IPS-18a (cell line): Measurements from ENCODE around the gene GPR39.

Experiments used
- H3K27ac ChIP-seq: one replicate; pipeline ENCODE4 v1.5.1; 2013; ENCODE audit warnings: low read length
- H3K27me3 ChIP-seq: one replicate; pipeline ENCODE4 v1.6.1; 2013; ENCODE audit warnings: mild to moderate bottlenecking, low read length; ENCODE audit not compliant: control insufficient read depth, insufficient read depth
- H3K36me3 ChIP-seq: one replicate; pipeline ENCODE4 v1.6.1; 2013; ENCODE audit warnings: low read depth, low read length; ENCODE audit not compliant: control insufficient read depth
- H3K4me1 ChIP-seq: one replicate; pipeline ENCODE4 v1.6.1; 2013; ENCODE audit warnings: low read depth, low read length; ENCODE audit not compliant: control insufficient read depth
- H3K4me3 ChIP-seq: one replicate; pipeline ENCODE4 v1.5.1; 2013; ENCODE audit warnings: low read length
- H3K9ac ChIP-seq: one replicate; pipeline ENCODE4 v1.6.1; 2013; ENCODE audit warnings: mild to moderate bottlenecking, low read length, moderate library complexity
- H3K9me3 ChIP-seq: one replicate; pipeline ENCODE4 v1.6.1; 2013; ENCODE audit warnings: low read depth, low read length; ENCODE audit not compliant: control insufficient read depth

The GPR39 gene

DNA sequence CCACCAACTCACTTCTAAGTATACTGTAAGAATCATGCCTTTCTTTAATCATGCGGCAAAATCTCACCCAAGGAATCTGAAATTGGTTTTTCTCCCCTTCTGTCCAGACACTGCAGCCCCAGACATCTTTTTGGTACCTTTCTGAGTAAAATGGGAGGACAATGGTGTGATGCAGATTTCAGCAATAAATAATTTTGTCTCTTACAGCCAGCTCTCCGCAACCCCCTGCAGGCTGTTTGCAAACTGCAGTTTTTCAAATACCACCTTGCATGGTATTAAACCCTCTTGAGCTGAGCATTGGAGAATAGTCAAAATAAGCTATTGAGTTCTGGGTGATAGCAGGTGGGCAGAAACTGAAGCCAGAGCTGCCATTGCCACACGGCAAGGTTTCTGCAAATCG, 32.2 kb downstream of the GPR39 start:
- H3K9me3 ChIP-seq, result no peaks in the 10 kb centered on the region
- no peak overlapping the region for H3K9ac ChIP-seq
- H3K36me3 ChIP-seq, result no peaks in the 10 kb centered on the region
- H3K27me3 ChIP-seq, result no peaks in the 10 kb centered on the region
- no peaks in the 10 kb centered on the region for H3K4me1 ChIP-seq
- H3K27ac ChIP-seq, result no peak overlapping the region
- no peak overlapping the region for H3K4me3 ChIP-seq

DNA sequence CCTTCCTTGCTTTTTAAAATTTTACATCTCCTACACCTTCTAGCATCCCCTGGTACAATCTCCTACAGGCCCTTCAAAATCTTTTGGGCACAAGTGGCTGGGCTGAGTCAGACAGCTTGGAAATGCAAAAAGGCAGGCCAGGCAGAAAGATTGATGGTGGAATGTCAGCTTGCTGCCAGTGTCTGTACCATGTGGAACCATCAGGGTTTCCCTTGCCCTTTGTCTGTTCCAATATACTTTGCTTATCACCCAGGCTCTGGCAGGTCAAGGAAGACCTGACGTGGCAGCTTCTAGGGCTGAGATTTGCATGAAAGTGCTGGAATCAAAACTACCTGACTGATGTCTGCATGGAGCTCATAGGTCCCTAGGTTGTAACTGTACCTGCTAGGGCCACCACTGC, 33.3 kb downstream of the GPR39 start:
- Histone ChIP-seq H3K36me3 (no peaks in the 10 kb centered on the region), H3K27ac (no peak overlapping the region), H3K4me3 (no peak overlapping the region), H3K9me3 (no peaks in the 10 kb centered on the region), H3K9ac (no peak overlapping the region), H3K27me3 (no peaks in the 10 kb centered on the region), H3K4me1 (no peaks in the 10 kb centered on the region)

DNA sequence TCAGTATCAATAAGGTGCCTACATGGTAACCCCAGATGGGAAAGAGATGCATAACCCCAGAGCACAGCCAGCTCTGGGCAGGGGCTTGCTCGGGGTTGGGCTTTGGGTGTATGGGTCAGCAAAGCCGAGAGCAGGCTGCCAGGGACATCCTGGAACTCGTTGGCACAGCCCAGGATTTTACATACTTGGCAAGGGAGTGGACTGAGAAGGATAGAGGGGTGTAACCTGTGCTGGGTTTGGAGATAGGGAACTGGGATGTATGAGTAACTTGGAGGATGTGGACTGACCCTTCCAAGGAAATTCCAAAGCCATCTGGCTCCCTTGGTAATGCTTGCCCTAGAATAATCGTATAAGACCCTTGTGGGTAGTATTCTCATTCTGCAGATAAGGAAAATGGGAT, 44.2 kb downstream of the GPR39 start:
- Histone ChIP-seq H3K9ac (no peak overlapping the region), H3K4me1 (no peaks in the 10 kb centered on the region), H3K9me3 (peaks cover 15% of the 10 kb centered on the region), H3K4me3 (no peak overlapping the region), H3K27me3 (no peaks in the 10 kb centered on the region), H3K36me3 (no peaks in the 10 kb centered on the region), H3K27ac (no peak overlapping the region)

DNA sequence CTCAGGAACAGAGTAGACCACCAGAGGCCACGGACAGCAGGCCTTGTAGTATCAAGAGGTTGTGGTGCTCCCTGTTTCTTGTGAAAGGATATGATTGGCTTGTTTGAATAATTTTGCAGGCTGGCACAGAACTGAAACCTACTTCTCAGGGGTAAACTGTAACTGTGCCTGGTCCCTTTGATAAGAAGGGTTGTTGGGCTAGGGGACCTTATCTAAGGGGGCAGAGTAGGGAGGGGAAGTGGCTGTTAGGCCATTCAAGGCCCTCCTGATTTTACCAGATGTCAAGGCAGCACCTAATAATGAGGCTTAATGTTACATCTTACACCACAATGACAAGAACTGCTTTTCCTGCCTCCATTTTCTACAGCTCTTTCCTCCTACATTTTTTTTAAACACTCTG, 45.6 kb downstream of the GPR39 start:
- Histone ChIP-seq H3K9ac (no peak overlapping the region), H3K4me1 (no peaks in the 10 kb centered on the region), H3K9me3 (peaks cover 18% of the 10 kb centered on the region), H3K36me3 (no peaks in the 10 kb centered on the region), H3K27ac (no peak overlapping the region), H3K4me3 (no peak overlapping the region), H3K27me3 (no peaks in the 10 kb centered on the region)

- Histone ChIP-seq H3K4me1 (no peaks in the 10 kb centered on the region), H3K36me3 (no peaks in the 10 kb centered on the region), H3K27ac (no peak overlapping the region), H3K9ac (no peak overlapping the region), H3K9me3 (peaks cover 28% of the 10 kb centered on the region), H3K4me3 (no peak overlapping the region), H3K27me3 (no peaks in the 10 kb centered on the region)
These were observed 47.1 kb downstream of the GPR39 start for GRCh38 chr2:132463719-132464118.

DNA sequence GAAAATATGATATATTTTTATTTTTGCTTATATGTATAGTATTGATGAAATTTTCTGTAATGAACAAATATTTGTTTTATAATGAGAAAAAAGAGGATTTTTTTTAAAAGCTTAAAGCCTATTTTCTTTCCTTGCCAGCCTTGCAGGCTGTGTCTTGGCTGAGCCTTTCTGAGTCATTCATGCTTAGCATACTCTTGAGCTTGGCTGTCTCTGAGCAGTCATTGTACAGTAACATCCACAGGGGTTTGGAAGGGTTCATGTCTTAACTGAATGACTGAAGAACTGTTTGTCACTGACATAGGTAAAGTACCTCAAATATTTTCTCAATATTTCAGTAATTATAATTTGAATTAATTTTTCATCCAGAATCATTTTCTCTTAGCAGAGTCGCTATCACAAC, 49.3 kb downstream of the GPR39 start:
- no peak overlapping the region for H3K4me3 ChIP-seq
- no peak overlapping the region for H3K9ac ChIP-seq
- H3K4me1 ChIP-seq, result no peaks in the 10 kb centered on the region
- peaks cover 28% of the 10 kb centered on the region for H3K9me3 ChIP-seq
- no peaks in the 10 kb centered on the region for H3K36me3 ChIP-seq
- H3K27ac ChIP-seq, result no peak overlapping the region
- H3K27me3 ChIP-seq, result no peaks in the 10 kb centered on the region

DNA sequence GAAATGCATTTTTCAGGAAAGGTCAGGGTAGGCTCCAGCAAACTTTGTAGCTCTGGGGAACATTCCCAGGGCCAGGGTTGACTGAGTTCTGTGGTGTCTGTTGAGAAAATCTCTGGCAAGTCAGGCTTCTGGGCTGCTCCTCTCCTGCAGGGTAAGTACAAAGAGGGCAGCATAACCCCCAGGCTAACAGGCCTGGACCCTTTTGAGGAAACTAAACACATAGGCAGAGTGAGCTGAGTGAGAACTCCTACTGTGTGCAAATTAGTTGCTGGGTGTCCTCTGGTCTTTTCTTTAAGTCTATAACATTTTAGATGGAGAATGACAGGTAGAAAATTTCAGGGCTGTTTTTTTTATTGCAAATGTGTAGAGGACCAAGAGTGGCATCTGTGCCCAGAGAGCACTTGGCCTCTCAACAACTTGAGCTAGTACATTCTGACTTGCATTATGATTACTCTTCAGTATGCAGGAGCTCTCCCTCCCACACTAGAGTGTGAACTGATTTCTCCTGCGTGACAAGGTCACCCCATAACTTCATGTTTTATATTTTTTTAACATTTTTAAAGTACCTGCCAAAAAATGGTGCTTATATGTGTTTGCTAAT, 49.9 kb downstream of the GPR39 start:
- H3K4me1 ChIP-seq, result no peaks in the 10 kb centered on the region
- H3K27me3 ChIP-seq, result no peaks in the 10 kb centered on the region
- H3K27ac ChIP-seq, result no peak overlapping the region
- peaks cover 28% of the 10 kb centered on the region for H3K9me3 ChIP-seq
- H3K36me3 ChIP-seq, result no peaks in the 10 kb centered on the region
- H3K4me3 ChIP-seq, result no peak overlapping the region
- no peak overlapping the region for H3K9ac ChIP-seq

DNA sequence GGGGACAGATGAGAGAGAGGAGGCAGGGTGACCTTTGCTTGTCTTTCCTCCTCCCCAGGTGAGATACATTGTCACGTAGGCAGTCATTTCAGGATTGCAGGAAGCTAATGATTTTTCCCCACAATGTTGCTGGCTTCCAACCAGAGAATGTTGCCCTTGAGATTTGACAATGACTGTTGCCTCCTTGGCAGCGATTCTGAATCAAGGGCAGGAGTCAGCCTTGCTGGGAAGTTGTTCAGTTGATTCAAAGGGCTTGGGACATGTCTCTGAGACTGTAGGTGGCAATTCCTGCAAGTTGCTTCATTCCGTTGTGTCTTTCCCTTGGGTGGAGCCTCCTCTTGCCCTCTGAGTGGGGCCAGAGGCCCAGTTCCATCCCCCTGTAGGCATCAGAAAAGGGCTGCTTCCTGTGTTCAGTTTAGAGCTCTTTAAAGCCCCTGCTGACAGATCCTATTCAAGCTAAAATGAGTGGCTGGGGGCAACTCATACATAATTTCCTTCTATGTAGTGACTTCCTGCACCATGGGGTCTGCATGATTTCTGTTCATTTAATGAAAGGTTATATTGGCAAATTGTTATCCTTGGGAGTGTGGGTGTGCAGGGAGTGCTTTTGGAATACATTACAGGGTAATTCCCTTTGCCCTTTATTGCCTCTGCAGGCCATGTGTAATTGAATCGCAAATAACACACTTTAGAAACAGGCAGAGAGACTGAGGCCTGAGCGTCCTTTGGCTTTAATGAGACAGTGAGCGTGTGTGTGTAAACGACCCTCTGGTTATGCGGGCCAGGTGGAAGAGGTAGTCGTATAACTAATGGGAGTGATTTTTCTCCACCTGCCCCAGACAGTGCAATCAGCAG, 52.4 kb downstream of the GPR39 start:
- Histone ChIP-seq H3K9me3 (peaks cover 24% of the 10 kb centered on the region), H3K9ac (no peak overlapping the region), H3K4me3 (no peak overlapping the region), H3K27me3 (no peaks in the 10 kb centered on the region), H3K36me3 (no peaks in the 10 kb centered on the region), H3K4me1 (no peaks in the 10 kb centered on the region), H3K27ac (no peak overlapping the region)

- no peaks in the 10 kb centered on the region for H3K36me3 ChIP-seq
- peaks cover 12% of the 10 kb centered on the region for H3K9me3 ChIP-seq
- no peaks in the 10 kb centered on the region for H3K4me1 ChIP-seq
- H3K4me3 ChIP-seq, result no peak overlapping the region
- H3K27ac ChIP-seq, result no peak overlapping the region
- H3K27me3 ChIP-seq, result no peaks in the 10 kb centered on the region
- no peak overlapping the region for H3K9ac ChIP-seq
These were observed 54.1 kb downstream of the GPR39 start for GRCh38 chr2:132470746-132471145.

GRCh38 chr2:132473174-132473883, 56.7 kb downstream of the GPR39 start:
- Histone ChIP-seq H3K9ac (no peak overlapping the region), H3K4me3 (no peak overlapping the region), H3K9me3 (no peaks in the 10 kb centered on the region), H3K27me3 (no peaks in the 10 kb centered on the region), H3K27ac (no peak overlapping the region), H3K4me1 (no peaks in the 10 kb centered on the region), H3K36me3 (no peaks in the 10 kb centered on the region)

GRCh38 chr2:132475615-132476014, 59.0 kb downstream of the GPR39 start:
- Histone ChIP-seq H3K9me3 (no peaks in the 10 kb centered on the region), H3K36me3 (no peaks in the 10 kb centered on the region), H3K9ac (no peak overlapping the region), H3K4me1 (no peaks in the 10 kb centered on the region), H3K27ac (no peak overlapping the region), H3K4me3 (no peak overlapping the region), H3K27me3 (no peaks in the 10 kb centered on the region)
